ENCODE measurements around the gene GPC6. TPM values are rescaled to one million over a fixed set of nuclear protein-coding genes. Genes with fewer than 3 reads are reported as not detected.

Gene GPC6
- total RNA-seq, 1 experiment from 2014 or later: 0.22 TPM

DNA sequence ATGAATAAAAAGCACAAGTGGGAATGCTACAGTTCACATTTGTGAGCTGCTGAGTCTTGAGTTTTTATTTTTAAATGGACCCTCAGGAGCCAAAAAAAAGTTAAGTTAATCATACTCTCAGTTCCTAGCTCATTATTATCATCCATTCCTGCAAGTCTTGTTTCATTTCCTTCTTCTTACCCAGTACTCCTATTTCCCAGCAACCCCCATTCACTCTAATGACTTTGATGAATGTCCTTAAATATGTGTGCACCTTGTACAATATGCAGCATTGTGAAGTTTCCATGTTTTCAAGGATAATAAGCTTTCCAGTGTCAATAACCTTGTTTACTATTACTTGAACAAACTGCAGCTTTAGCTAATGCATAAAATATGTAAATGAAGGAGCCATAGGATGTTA lies 886.6 kb downstream of the GPC6 start (continued):
- TF ChIP-seq, protein P1, sequence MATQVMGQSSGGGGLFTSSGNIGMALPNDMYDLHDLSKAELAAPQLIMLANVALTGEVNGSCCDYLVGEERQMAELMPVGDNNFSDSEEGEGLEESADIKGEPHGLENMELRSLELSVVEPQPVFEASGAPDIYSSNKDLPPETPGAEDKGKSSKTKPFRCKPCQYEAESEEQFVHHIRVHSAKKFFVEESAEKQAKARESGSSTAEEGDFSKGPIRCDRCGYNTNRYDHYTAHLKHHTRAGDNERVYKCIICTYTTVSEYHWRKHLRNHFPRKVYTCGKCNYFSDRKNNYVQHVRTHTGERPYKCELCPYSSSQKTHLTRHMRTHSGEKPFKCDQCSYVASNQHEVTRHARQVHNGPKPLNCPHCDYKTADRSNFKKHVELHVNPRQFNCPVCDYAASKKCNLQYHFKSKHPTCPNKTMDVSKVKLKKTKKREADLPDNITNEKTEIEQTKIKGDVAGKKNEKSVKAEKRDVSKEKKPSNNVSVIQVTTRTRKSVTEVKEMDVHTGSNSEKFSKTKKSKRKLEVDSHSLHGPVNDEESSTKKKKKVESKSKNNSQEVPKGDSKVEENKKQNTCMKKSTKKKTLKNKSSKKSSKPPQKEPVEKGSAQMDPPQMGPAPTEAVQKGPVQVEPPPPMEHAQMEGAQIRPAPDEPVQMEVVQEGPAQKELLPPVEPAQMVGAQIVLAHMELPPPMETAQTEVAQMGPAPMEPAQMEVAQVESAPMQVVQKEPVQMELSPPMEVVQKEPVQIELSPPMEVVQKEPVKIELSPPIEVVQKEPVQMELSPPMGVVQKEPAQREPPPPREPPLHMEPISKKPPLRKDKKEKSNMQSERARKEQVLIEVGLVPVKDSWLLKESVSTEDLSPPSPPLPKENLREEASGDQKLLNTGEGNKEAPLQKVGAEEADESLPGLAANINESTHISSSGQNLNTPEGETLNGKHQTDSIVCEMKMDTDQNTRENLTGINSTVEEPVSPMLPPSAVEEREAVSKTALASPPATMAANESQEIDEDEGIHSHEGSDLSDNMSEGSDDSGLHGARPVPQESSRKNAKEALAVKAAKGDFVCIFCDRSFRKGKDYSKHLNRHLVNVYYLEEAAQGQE (IDR thresholded peaks at IDR 0.05; ENCODE audit: low read depth): no peak
- TF ChIP-seq, protein P2, sequence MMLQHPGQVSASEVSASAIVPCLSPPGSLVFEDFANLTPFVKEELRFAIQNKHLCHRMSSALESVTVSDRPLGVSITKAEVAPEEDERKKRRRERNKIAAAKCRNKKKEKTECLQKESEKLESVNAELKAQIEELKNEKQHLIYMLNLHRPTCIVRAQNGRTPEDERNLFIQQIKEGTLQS (IDR thresholded peaks at IDR 0.05): no peak
- TF ChIP-seq JUND (IDR thresholded peaks at IDR 0.05): no peak
- TF ChIP-seq ELF1 (IDR thresholded peaks at IDR 0.05; ENCODE audit: borderline replicate concordance, low read depth): no peak

DNA sequence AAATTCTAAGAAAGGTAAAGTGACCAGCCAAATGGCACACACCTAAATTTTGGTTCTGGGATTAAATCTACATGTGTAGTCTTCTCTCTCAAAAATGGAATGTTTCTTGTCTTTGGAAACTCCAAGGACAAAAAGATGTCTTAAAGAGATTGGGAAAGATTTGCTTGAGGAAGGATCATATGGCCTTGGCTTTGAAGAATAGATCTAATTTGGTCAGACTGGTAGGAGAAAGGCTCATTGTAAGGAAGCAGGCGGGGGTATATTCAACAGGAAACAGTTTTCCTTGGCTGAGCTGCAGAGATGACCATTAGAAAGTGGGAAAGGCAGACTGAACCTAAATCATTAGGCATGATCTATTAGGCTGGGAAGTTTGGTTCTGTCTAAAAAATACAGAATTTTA lies 887.6 kb downstream of the GPC6 start:
- ChIA-PET CTCF (no interaction called here), POLR2A (no interaction called here), RAD21 (ENCODE audit: low non-redundant PET in 1 of 2, low total read pairs in 2 of 2, uncharacterized antibody in 2 of 2, unreplicated experiment in 2 of 2) (no interaction called here)
- Histone ChIP-seq H2AFZ (ENCODE audit: low read depth, low read length, poor library complexity, severe bottlenecking) (no peak overlapping the region), H3K4me3 (replicated peaks in 1 of 2; ENCODE audit: low read depth in 1 of 2, low read length in 2 of 2) (no peak overlapping the region), H3K4me2 (ENCODE audit: low read length) (no peak overlapping the region), H3K27ac (ENCODE audit: low read depth, low read length) (no peak overlapping the region), H3K79me2 (ENCODE audit: insufficient read depth, low read length) (no peaks in the 10 kb centered on the region), H4K20me1 (ENCODE audit: insufficient read depth) (no peaks in the 10 kb centered on the region), H3K9ac (ENCODE audit: low read length) (no peak overlapping the region), H3K27me3 (ENCODE audit: insufficient read depth, low read length) (no peaks in the 10 kb centered on the region), H3K36me3 (ENCODE audit: control insufficient read depth in 1 of 2, insufficient read depth in 2 of 2, low read length in 2 of 2) (no peaks in the 10 kb centered on the region), H3K4me1 (ENCODE audit: control insufficient read depth in 1 of 2, insufficient read depth in 2 of 2, low read length in 2 of 2) (no peaks in the 10 kb centered on the region), H3K9me2 (ENCODE audit: insufficient read depth) (no peaks in the 10 kb centered on the region), H3K9me3 (ENCODE audit: control insufficient read depth in 1 of 2, insufficient read depth in 1 of 2, low read depth in 1 of 2, low read length in 2 of 2) (peaks cover 0 to 18% of the 10 kb centered on the region in 2 experiments; a peak in 2 of 4 replicates)
- ATAC-seq (no peak), DNase-seq (ENCODE audit: low read depth, low spot score) (no peak)
- no TSS peak for BruUV-seq (replicated peaks)
- intact Hi-C loops (cut with micrococcal nuclease): no loop called here
- TF ChIP-seq ZNF274 (IDR thresholded peaks at IDR 0.05; ENCODE audit: low read depth, low read length) (no peak), SRF (IDR thresholded peaks at IDR 0.05; ENCODE audit: low read depth) (no peak), CEBPB (IDR thresholded peaks at IDR 0.05; ENCODE audit: low read depth) (no peak), TCF7L2 (IDR thresholded peaks at IDR 0.05; ENCODE audit: borderline replicate concordance, extremely low read depth, insufficient read depth, insufficient read length) (no peak), ELF1 (IDR thresholded peaks at IDR 0.05; ENCODE audit: borderline replicate concordance, low read depth) (no peak), ZFX (IDR thresholded peaks at IDR 0.05) (no peak), EGR1 (IDR thresholded peaks at IDR 0.05; ENCODE audit: low read depth) (no peak), CBX3 (IDR thresholded peaks at IDR 0.05; ENCODE audit: low read depth) (no peak), SIN3A (IDR thresholded peaks at IDR 0.05; ENCODE audit: low read depth) (no peak), YY1 (IDR thresholded peaks at IDR 0.05; ENCODE audit: extremely low read depth, insufficient replicate concordance, low read depth, low read length) (no peak), POLR2AphosphoS5 (IDR thresholded peaks at IDR 0.05; ENCODE audit: low read depth, low read length) (no peak), EZH2phosphoT487 (IDR thresholded peaks at IDR 0.05; ENCODE audit: borderline replicate concordance) (no peak)
- TF ChIP-seq, protein P3, sequence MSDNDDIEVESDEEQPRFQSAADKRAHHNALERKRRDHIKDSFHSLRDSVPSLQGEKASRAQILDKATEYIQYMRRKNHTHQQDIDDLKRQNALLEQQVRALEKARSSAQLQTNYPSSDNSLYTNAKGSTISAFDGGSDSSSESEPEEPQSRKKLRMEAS (IDR thresholded peaks at IDR 0.05): no peak
- TF ChIP-seq, protein P4, sequence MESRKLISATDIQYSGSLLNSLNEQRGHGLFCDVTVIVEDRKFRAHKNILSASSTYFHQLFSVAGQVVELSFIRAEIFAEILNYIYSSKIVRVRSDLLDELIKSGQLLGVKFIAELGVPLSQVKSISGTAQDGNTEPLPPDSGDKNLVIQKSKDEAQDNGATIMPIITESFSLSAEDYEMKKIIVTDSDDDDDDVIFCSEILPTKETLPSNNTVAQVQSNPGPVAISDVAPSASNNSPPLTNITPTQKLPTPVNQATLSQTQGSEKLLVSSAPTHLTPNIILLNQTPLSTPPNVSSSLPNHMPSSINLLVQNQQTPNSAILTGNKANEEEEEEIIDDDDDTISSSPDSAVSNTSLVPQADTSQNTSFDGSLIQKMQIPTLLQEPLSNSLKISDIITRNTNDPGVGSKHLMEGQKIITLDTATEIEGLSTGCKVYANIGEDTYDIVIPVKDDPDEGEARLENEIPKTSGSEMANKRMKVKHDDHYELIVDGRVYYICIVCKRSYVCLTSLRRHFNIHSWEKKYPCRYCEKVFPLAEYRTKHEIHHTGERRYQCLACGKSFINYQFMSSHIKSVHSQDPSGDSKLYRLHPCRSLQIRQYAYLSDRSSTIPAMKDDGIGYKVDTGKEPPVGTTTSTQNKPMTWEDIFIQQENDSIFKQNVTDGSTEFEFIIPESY (IDR thresholded peaks at IDR 0.05; ENCODE audit: extremely low read depth, insufficient replicate concordance, low read length): no peak
- TF ChIP-seq, protein P5, sequence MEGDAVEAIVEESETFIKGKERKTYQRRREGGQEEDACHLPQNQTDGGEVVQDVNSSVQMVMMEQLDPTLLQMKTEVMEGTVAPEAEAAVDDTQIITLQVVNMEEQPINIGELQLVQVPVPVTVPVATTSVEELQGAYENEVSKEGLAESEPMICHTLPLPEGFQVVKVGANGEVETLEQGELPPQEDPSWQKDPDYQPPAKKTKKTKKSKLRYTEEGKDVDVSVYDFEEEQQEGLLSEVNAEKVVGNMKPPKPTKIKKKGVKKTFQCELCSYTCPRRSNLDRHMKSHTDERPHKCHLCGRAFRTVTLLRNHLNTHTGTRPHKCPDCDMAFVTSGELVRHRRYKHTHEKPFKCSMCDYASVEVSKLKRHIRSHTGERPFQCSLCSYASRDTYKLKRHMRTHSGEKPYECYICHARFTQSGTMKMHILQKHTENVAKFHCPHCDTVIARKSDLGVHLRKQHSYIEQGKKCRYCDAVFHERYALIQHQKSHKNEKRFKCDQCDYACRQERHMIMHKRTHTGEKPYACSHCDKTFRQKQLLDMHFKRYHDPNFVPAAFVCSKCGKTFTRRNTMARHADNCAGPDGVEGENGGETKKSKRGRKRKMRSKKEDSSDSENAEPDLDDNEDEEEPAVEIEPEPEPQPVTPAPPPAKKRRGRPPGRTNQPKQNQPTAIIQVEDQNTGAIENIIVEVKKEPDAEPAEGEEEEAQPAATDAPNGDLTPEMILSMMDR (IDR thresholded peaks at IDR 0.05 in 2 of 3, conservative IDR thresholded peaks at IDR 0.05 in 1 of 3; ENCODE audit: borderline replicate concordance in 1 of 3, insufficient read depth in 1 of 3, low read depth in 2 of 3, low read length in 2 of 3): no peak
